H1 (cell line): ENCODE measurements around the gene WDR93. TPM values are rescaled to one million over a fixed set of nuclear protein-coding genes. Genes with fewer than 3 reads are reported as not detected.

Source experiments
- ASH2L ChIP-seq: fragments of 200-600, 300-600 bp; sonication (generic); IDR thresholded peaks from one replicate; pipeline ENCODE4 v1.7.1; 2017; ENCODE audit warnings: low read length
- ATF2 ChIP-seq: IDR thresholded peaks from 2 replicates; pipeline ENCODE4 v1.6.1; 2012; ENCODE audit warnings: low read length, inconsistent platforms
- CBX5 ChIP-seq: fragments of 300-800, 300-1000 bp; sonication (generic); IDR thresholded peaks from 2 replicates; pipeline ENCODE4 v1.7.1; 2016; ENCODE audit warnings: antibody characterized with exemption, low read length, low read depth
- EGR1 ChIP-seq: IDR thresholded peaks from 2 replicates; pipeline ENCODE4 v1.6.1; 2011; ENCODE audit warnings: low read depth, low read length, borderline replicate concordance
- EZH2 ChIP-seq: fragments of 200-600 bp; sonication (generic); IDR thresholded peaks from 2 replicates; pipeline ENCODE4 v1.7.1; 2012; ENCODE audit warnings: low read depth, mild to moderate bottlenecking, moderate library complexity, low read length, inconsistent platforms; ENCODE audit not compliant: severe bottlenecking
- FOSL1 ChIP-seq: IDR thresholded peaks from 2 replicates; pipeline ENCODE4 v1.6.1; 2011; ENCODE audit warnings: mild to moderate bottlenecking, low read depth, low read length, moderate library complexity; ENCODE audit not compliant: insufficient read depth
- HDAC2 ChIP-seq, 2 experiments: fragments of 300-600 bp in 1 of 2; sonication (generic) in 1 of 2; IDR thresholded peaks; 2 replicates each; pipeline ENCODE4 v1.6.1; 2011 to 2012; ENCODE audit warnings: low read depth in 2 of 2, low read length in 2 of 2, mild to moderate bottlenecking in 2 of 2, moderate library complexity in 2 of 2, borderline replicate concordance in 1 of 2, inconsistent platforms in 1 of 2
- HDAC6 ChIP-seq: IDR thresholded peaks from one replicate; pipeline ENCODE4 v1.7.1; 2012; ENCODE audit warnings: low read depth, mild to moderate bottlenecking, inconsistent platforms, low read length, moderate library complexity
- KDM1A ChIP-seq: fragments of 200-600, 300-600 bp; sonication (generic); IDR thresholded peaks from 2 replicates; pipeline ENCODE4 v1.7.1; 2016; ENCODE audit warnings: mild to moderate bottlenecking, low read length, borderline replicate concordance
- KDM4A ChIP-seq: IDR thresholded peaks from one replicate; pipeline ENCODE4 v1.7.1; 2012; ENCODE audit warnings: low read depth, mild to moderate bottlenecking, moderate library complexity, low read length, inconsistent platforms; ENCODE audit not compliant: severe bottlenecking
- MAX ChIP-seq: IDR thresholded peaks from 2 replicates; pipeline ENCODE4 v1.6.1; 2012; ENCODE audit warnings: inconsistent platforms
- NANOG ChIP-seq: IDR thresholded peaks from 2 replicates; pipeline ENCODE4 v1.6.1; 2011; ENCODE audit warnings: low read length, low read depth, mild to moderate bottlenecking, inconsistent platforms; ENCODE audit not compliant: insufficient read depth, poor library complexity, severe bottlenecking
- NRF1 ChIP-seq: IDR thresholded peaks from 2 replicates; pipeline ENCODE4 v1.6.1; 2011; ENCODE audit warnings: mild to moderate bottlenecking, low read depth, low read length, improper control_type of control experiment
- PHF8 ChIP-seq: fragments of 200-600 bp; sonication (generic); conservative IDR thresholded peaks from 2 replicates; pipeline ENCODE4 v1.7.1; 2012; ENCODE audit warnings: low read depth, mild to moderate bottlenecking, inconsistent platforms, low read length, moderate library complexity
- POLR2A ChIP-seq, 2 experiments: IDR thresholded peaks; 1 replicate in 1 of 2; 2 replicates in 1 of 2; pipeline ENCODE4 v1.6.1; 2011; ENCODE audit warnings: low read depth in 2 of 2, low read length in 2 of 2, mild to moderate bottlenecking in 2 of 2; ENCODE audit errors: control extremely low read depth in 1 of 2
- RBBP5 ChIP-seq: IDR thresholded peaks from 2 replicates; pipeline ENCODE4 v1.7.1; 2012; ENCODE audit warnings: low read depth, mild to moderate bottlenecking, inconsistent platforms, low read length, moderate library complexity, borderline replicate concordance
- RNF2 ChIP-seq: fragments of 200-900, 300-1000 bp; sonication (generic); IDR thresholded peaks from 2 replicates; pipeline ENCODE4 v1.7.1; 2016; ENCODE audit warnings: borderline replicate concordance, low read depth, mild to moderate bottlenecking, antibody characterized with exemption, low read length; ENCODE audit not compliant: poor library complexity, severe bottlenecking; ENCODE audit errors: missing control alignments
- TBP ChIP-seq: IDR thresholded peaks from 2 replicates; pipeline ENCODE4 v1.6.1; 2011; ENCODE audit warnings: low read depth, low read length, improper control_type of control experiment
- YY1 ChIP-seq: IDR thresholded peaks from 2 replicates; pipeline ENCODE4 v1.6.1; 2011; ENCODE audit warnings: low read depth, mild to moderate bottlenecking, low read length
- ZNF274 ChIP-seq: IDR thresholded peaks from 2 replicates; pipeline ENCODE4 v1.7.0; 2012; ENCODE audit warnings: low read length, borderline replicate concordance; ENCODE audit errors: extremely low read depth
- polyA plus RNA-seq, 7 experiments: library from polyadenylated mRNA; depleted of rRNA in 3 of 7; stranded (reverse) in 5 of 7; unstranded in 2 of 7; fragments of >200 nt in 5 of 7; fragments of 200-250 nt in 2 of 7; gene quantifications; 1 replicate in 5 of 7; 2 replicates in 1 of 7; 4 replicates in 1 of 7; pipeline versions ENCODE4 v1.2.1 to v1.2.3, GENCODE V29; 2011 to 2013; ENCODE audit warnings: missing spikeins in 2 of 7, mixed read lengths in 2 of 7
- total RNA-seq: library from RNA; stranded (reverse); fragmentation: NEBNext Ultra II Directional; extraction: Animal tissue kit (Norgen Biotek cat#: 25700); gene quantifications from 2 replicates; pipeline ENCODE4 v1.2.1, GENCODE V29; 2021

WDR93 gene
- total and polyA plus RNA-seq, 2 of the 8 experiments (the other 6 are each of a cell fraction or from before 2014, with no cell fraction given) = 0.03 TPM; not detected in 1

- TF ChIP-seq HDAC2 (IDR thresholded peaks at IDR 0.05; ENCODE audit: borderline replicate concordance in 1 of 2, low read depth in 2 of 2, low read length in 2 of 2) (0 out of 4 replicates have a peak, but pooled peaks of 1 of the 2 experiments have one; percentile 21), FOSL1 (no peak), RBBP5 (no peak), NANOG (no peak), RNF2 (no peak), TBP (no peak), EZH2 (no peak), CBX5 (no peak), NRF1 (peak; percentile 70), EGR1 (no peak), PHF8 (0 out of 2 replicates have a peak, but pooled peaks have one; percentile 26), MAX (peak; percentile 88), ZNF274 (no peak), YY1 (no peak), ATF2 (no peak), POLR2A (IDR thresholded peaks at IDR 0.05; ENCODE audit: control extremely low read depth in 1 of 2, low read depth in 2 of 2, low read length in 2 of 2) (no peak), KDM4A (peak; percentile 78), ASH2L (peak; percentile 15), HDAC6 (no peak), KDM1A (peak; percentile 58; the same call in 1 of the 2 replicates)
These were observed 60.2 kb downstream of the WDR93 start, which contains the start of gene MESP1 (continued) for GRCh38 chr15:89750560-89751542.
